Measurements from ENCODE around the gene MRPL9. TPM values are rescaled to one million over a fixed set of nuclear protein-coding genes. Genes with fewer than 3 reads are reported as not detected.

MRPL9 gene
- total and polyA plus RNA-seq, 10 of the 15 experiments (the other 5 are each of a cell fraction or from before 2014, with no cell fraction given), result 35.7 to 161 (median 110) TPM

DNA sequence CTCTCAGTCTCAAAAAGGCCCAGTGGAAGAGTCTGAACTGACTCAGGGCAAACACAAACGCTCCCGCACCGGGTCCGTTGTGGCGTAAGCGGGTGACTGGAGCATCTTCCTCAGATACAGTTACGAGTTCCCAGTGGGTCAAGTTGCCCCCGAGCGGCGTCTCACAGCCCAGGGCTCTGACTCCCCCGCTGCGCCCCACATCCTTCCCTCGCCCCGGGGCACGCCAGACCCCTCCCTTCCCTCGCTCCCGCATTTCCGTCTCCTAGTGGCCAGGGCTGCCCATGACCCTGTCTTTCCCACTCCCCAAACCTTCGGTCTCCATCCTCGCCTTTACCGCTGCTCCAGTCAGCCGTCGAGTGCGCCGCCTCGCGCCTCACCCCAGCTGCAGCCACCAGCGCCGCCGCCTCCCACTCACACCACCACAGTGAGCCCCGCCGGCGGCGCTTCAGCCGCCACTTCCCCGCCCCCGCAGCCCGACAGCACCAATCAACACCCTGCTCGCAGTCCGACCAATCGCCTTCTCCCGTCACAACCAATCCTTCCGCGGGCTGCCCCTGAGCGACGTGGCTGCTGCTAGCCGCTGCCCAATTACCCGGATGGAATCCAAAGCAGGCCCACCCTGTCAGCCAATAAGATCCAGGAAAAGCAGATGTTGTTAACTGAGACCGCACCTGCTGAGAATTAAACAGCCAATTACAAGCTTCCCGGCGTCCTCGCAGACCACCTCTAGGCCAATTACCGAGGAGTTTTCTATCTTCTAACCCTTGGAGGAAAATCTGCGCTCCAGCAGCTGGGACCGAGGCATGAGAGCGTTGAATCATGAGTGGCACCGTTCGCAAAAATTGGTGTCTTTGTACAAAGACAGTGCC lies 27.0 kb upstream of the MRPL9 start, which contains the start of gene TDRKH:
Gene TDRKH, minus strand, starts transcription at position 430 of the 869 bp plus-strand sequence. CDS start 7,478 bp downstream, outside the sequence.
- WGBS (ENCODE audit: insufficient coverage, insufficient replicate concordance, low lambda C conversion rate, missing lambda C conversion rate), result under 1% methylated on average over 44 of the region's 58 CpGs
- intact Hi-C loops (cut with micrococcal nuclease; ENCODE audit: unreplicated experiment) (no loop called here), in situ Hi-C loops (cut with MboI) (no loop called here)
- H3K4me2 ChIP-seq (ENCODE audit: control insufficient read depth, insufficient read depth), result peak within 1 kb of the TSS; percentile 99
- peak within 1 kb of the TSS; percentile 68 for H3K9ac ChIP-seq (ENCODE audit: control insufficient read depth, insufficient read depth, low read length)
- peak; percentile 99 for ATAC-seq
- H3K9me3 ChIP-seq (replicated peaks; ENCODE audit: control insufficient read depth, insufficient read depth, low read length), result no peaks in the 10 kb centered on the region
- peak; percentile 99 for FAIRE-seq
- no peak within 1 kb of the TSS for H3K27ac ChIP-seq (ENCODE audit: control insufficient read depth, insufficient read depth)
- ChIA-PET SMC1A (ENCODE audit: uncharacterized antibody, unreplicated experiment) (interaction anchor here (0.8 to 1.1 kb wide), 2 partner anchors 7 to 16 kb away, joined by 3 to 5 read pairs; no protein-coding TSS in a partner anchor), CTCF (interaction anchor here (0.7 to 1.7 kb wide), 8 partner anchors 11 to 196 kb away, joined by 4 to 8 read pairs (median 5); partner anchors contain the start of gene MRPL9), RAD21 (ENCODE audit: unreplicated experiment) (interaction anchor here (1.0 to 1.5 kb wide), 3 partner anchors 27 to 56 kb away, joined by 4 read pairs; partner anchors contain the start of genes C2CD4D and MRPL9), POLR2A (interaction anchor here (0.8 to 1.1 kb wide), 2 partner anchors 10 to 49 kb away, joined by 4 read pairs; partner anchors contain the start of gene C2CD4D)
- H4K20me1 ChIP-seq (ENCODE audit: control insufficient read depth, insufficient read depth), result no peaks in the 10 kb centered on the region
- no peaks in the 10 kb centered on the region for H3K27me3 ChIP-seq (replicated peaks in 1 of 2; ENCODE audit: control insufficient read depth in 2 of 2, insufficient read depth in 2 of 2, low read length in 1 of 2)
- no peaks in the 10 kb centered on the region for H3K36me3 ChIP-seq (ENCODE audit: control insufficient read depth in 2 of 2, insufficient read depth in 2 of 2, low read length in 1 of 2)
- BruUV-seq (replicated peaks), result no TSS peak
- H3K79me2 ChIP-seq (ENCODE audit: control insufficient read depth, insufficient read depth, low read length), result no peaks in the 10 kb centered on the region; the same call in 1 of the 2 replicates
- H2AFZ ChIP-seq (ENCODE audit: control insufficient read depth, low read depth, low read length), result peak within 1 kb of the TSS; percentile 100
- peaks cover 5% of the 10 kb centered on the region for H3K4me1 ChIP-seq (ENCODE audit: control insufficient read depth, insufficient read depth, low read length)
- peak; percentile 97 for DNase-seq (ENCODE audit: low read depth, low spot score)
- peak within 1 kb of the TSS; percentile 82 for H3K4me3 ChIP-seq
- TF ChIP-seq PML (IDR thresholded peaks at IDR 0.05; ENCODE audit: low read length) (no peak), SMARCA5 (IDR thresholded peaks at IDR 0.05) (peak; percentile 43; the same call in 1 of the 2 replicates), DPF2 (IDR thresholded peaks at IDR 0.05) (peak; percentile 99), ATF7 (IDR thresholded peaks at IDR 0.05; ENCODE audit: low read depth) (no peak), SIN3A (IDR thresholded peaks at IDR 0.05; ENCODE audit: low read depth, low read length) (no peak; the same call in 1 of the 2 replicates), MTA3 (IDR thresholded peaks at IDR 0.05; ENCODE audit: borderline replicate concordance, low read length) (no peak), YY1 (IDR thresholded peaks at IDR 0.05; ENCODE audit: low read depth, low read length) (peak; percentile 50; the same call in 1 of the 2 replicates), CBFB (IDR thresholded peaks at IDR 0.05; ENCODE audit: low read depth) (peak; percentile 31; the same call in 1 of the 2 replicates), CHD1 (IDR thresholded peaks at IDR 0.05; ENCODE audit: low read depth, low read length) (no peak), SREBF2 (IDR thresholded peaks at IDR 0.05; ENCODE audit: low read length) (no peak; the same call in 1 of the 2 replicates)
- TF ChIP-seq, protein P1, sequence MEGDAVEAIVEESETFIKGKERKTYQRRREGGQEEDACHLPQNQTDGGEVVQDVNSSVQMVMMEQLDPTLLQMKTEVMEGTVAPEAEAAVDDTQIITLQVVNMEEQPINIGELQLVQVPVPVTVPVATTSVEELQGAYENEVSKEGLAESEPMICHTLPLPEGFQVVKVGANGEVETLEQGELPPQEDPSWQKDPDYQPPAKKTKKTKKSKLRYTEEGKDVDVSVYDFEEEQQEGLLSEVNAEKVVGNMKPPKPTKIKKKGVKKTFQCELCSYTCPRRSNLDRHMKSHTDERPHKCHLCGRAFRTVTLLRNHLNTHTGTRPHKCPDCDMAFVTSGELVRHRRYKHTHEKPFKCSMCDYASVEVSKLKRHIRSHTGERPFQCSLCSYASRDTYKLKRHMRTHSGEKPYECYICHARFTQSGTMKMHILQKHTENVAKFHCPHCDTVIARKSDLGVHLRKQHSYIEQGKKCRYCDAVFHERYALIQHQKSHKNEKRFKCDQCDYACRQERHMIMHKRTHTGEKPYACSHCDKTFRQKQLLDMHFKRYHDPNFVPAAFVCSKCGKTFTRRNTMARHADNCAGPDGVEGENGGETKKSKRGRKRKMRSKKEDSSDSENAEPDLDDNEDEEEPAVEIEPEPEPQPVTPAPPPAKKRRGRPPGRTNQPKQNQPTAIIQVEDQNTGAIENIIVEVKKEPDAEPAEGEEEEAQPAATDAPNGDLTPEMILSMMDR (IDR thresholded peaks at IDR 0.05 in 2 of 3, conservative IDR thresholded peaks at IDR 0.05 in 1 of 3; ENCODE audit: control insufficient read depth in 2 of 3, extremely low read depth in 1 of 3, insufficient read depth in 1 of 3, low read depth in 3 of 3, low read length in 3 of 3), result peak; percentile 17 to 36 (median 23); a peak in 3 of 6 replicates
- TF ChIP-seq, protein P2, sequence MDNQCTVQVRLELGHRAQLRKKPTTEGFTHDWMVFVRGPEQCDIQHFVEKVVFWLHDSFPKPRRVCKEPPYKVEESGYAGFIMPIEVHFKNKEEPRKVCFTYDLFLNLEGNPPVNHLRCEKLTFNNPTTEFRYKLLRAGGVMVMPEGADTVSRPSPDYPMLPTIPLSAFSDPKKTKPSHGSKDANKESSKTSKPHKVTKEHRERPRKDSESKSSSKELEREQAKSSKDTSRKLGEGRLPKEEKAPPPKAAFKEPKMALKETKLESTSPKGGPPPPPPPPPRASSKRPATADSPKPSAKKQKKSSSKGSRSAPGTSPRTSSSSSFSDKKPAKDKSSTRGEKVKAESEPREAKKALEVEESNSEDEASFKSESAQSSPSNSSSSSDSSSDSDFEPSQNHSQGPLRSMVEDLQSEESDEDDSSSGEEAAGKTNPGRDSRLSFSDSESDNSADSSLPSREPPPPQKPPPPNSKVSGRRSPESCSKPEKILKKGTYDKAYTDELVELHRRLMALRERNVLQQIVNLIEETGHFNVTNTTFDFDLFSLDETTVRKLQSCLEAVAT (IDR thresholded peaks at IDR 0.05), result peak; percentile 37; the same call in 1 of the 2 replicates
- TF ChIP-seq, protein P3, sequence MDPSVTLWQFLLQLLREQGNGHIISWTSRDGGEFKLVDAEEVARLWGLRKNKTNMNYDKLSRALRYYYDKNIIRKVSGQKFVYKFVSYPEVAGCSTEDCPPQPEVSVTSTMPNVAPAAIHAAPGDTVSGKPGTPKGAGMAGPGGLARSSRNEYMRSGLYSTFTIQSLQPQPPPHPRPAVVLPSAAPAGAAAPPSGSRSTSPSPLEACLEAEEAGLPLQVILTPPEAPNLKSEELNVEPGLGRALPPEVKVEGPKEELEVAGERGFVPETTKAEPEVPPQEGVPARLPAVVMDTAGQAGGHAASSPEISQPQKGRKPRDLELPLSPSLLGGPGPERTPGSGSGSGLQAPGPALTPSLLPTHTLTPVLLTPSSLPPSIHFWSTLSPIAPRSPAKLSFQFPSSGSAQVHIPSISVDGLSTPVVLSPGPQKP (IDR thresholded peaks at IDR 0.05; ENCODE audit: low read depth, low read length), result no peak

Measured in GM12878 (cell line).